NCI-H146 treated with DMSO at 0.1 percent for 48 hours (cell line): Measurements from ENCODE around the gene ZBTB40.
A peak's percentile ranks its signal among the peaks of the same experiment; 100 is the strongest.

Source experiments
- DNase-seq: peaks from one replicate; lab custom pipeline; 2025; ENCODE audit not compliant: unreplicated experiment; lab: John Stamatoyannopoulos, UW

Gene ZBTB40

GRCh38 chr1:22527555-22528296 lies 76.1 kb downstream of the ZBTB40 start:
- DNase-seq: peak; percentile 26

GRCh38 chr1:22528451-22528850 lies 76.8 kb downstream of the ZBTB40 start:
- DNase-seq: no peak

- DNase-seq: no peak
These were observed 78.4 kb downstream of the ZBTB40 start for GRCh38 chr1:22529901-22530621.

GRCh38 chr1:22530715-22531114 lies 79.1 kb downstream of the ZBTB40 start:
- no peak for DNase-seq

GRCh38 chr1:22531251-22531650 lies 79.6 kb downstream of the ZBTB40 start:
- no peak for DNase-seq

GRCh38 chr1:22533244-22533895 lies 81.7 kb downstream of the ZBTB40 start:
- DNase-seq: peak; percentile 53

- no peak for DNase-seq
These were observed 83.3 kb downstream of the ZBTB40 start for GRCh38 chr1:22534951-22535350.

GRCh38 chr1:22535399-22535798 lies 83.7 kb downstream of the ZBTB40 start:
- DNase-seq: no peak

GRCh38 chr1:22536506-22536905 lies 84.9 kb downstream of the ZBTB40 start:
- DNase-seq: no peak

- no peak for DNase-seq
These were observed 85.9 kb downstream of the ZBTB40 start for GRCh38 chr1:22537441-22538139.

- no peak for DNase-seq
These were observed 88.0 kb downstream of the ZBTB40 start for GRCh38 chr1:22539510-22540118.

- no peak for DNase-seq
These were observed 88.7 kb downstream of the ZBTB40 start for GRCh38 chr1:22540337-22540736.

- DNase-seq: no peak
These were observed 91.2 kb downstream of the ZBTB40 start for GRCh38 chr1:22542886-22543285.

- no peak for DNase-seq
These were observed 92.0 kb downstream of the ZBTB40 start for GRCh38 chr1:22543679-22544078.

- no peak for DNase-seq
These were observed 93.0 kb downstream of the ZBTB40 start for GRCh38 chr1:22544606-22545005.

- no peak for DNase-seq
These were observed 93.5 kb downstream of the ZBTB40 start for GRCh38 chr1:22545141-22545540.

GRCh38 chr1:22547186-22547817 lies 95.7 kb downstream of the ZBTB40 start:
- no peak for DNase-seq

- DNase-seq: no peak
These were observed 96.3 kb downstream of the ZBTB40 start for GRCh38 chr1:22547818-22548462.

- no peak for DNase-seq
These were observed 98.4 kb downstream of the ZBTB40 start for GRCh38 chr1:22550021-22550420.

- DNase-seq: no peak
These were observed 99.9 kb downstream of the ZBTB40 start for GRCh38 chr1:22551591-22551990.
